SIG-M5 treated with dmso at 0.1 percent for 504 hours (cell line): ENCODE measurements around the gene LMO7.
"Not testable (repeated sequence)": the region's sequence is repeated elsewhere in the genome, so short reads cannot be mapped to it uniquely, and the experiment has no call there.

ENCODE experiments used
- DNase-seq: peaks from one replicate; lab custom pipeline; 2025; ENCODE audit not compliant: unreplicated experiment; lab: John Stamatoyannopoulos, UW

LMO7 gene

GRCh38 chr13:75645141-75645540 is 9.0 kb downstream of the LMO7 start:
- no peak for DNase-seq

GRCh38 chr13:75647126-75647784 is 11.1 kb downstream of the LMO7 start:
- no peak for DNase-seq

- no peak for DNase-seq
Observed at GRCh38 chr13:75648446-75648845, 12.3 kb downstream of the LMO7 start.

GRCh38 chr13:75651013-75651412 is 14.9 kb downstream of the LMO7 start:
- DNase-seq: no peak

GRCh38 chr13:75652726-75653125 is 16.6 kb downstream of the LMO7 start:
- no peak for DNase-seq

GRCh38 chr13:75656425-75656989 is 20.4 kb downstream of the LMO7 start:
- no peak for DNase-seq

- no peak for DNase-seq
Observed at GRCh38 chr13:75657111-75657510, 21.0 kb downstream of the LMO7 start.

GRCh38 chr13:75660694-75661093 is 24.6 kb downstream of the LMO7 start:
- no peak for DNase-seq

GRCh38 chr13:75661443-75661842 is 25.3 kb downstream of the LMO7 start:
- no peak for DNase-seq

- no peak for DNase-seq
Observed at GRCh38 chr13:75666646-75667351, 30.7 kb downstream of the LMO7 start.

- DNase-seq: no peak
Observed at GRCh38 chr13:75669706-75670105, 33.6 kb downstream of the LMO7 start.

- DNase-seq: no peak
Observed at GRCh38 chr13:75670496-75670895, 34.4 kb downstream of the LMO7 start.

- no peak for DNase-seq
Observed at GRCh38 chr13:75675421-75675820, 39.3 kb downstream of the LMO7 start.

- DNase-seq: no peak
Observed at GRCh38 chr13:75679459-75679858, 43.3 kb downstream of the LMO7 start.

- DNase-seq: not testable (repeated sequence)
Observed at GRCh38 chr13:75680251-75680650, 44.1 kb downstream of the LMO7 start.

GRCh38 chr13:75682326-75682725 is 46.2 kb downstream of the LMO7 start:
- no peak for DNase-seq

- peak; percentile 6 for DNase-seq
Observed at GRCh38 chr13:75685239-75685697, 49.1 kb downstream of the LMO7 start.

- DNase-seq: peak; percentile 18
Observed at GRCh38 chr13:75687150-75687763, 51.1 kb downstream of the LMO7 start.

- no peak for DNase-seq
Observed at GRCh38 chr13:75689686-75690085, 53.6 kb downstream of the LMO7 start.

GRCh38 chr13:75690607-75691006 is 54.5 kb downstream of the LMO7 start:
- no peak for DNase-seq

- DNase-seq: no peak
Observed at GRCh38 chr13:75691183-75691582, 55.1 kb downstream of the LMO7 start.

GRCh38 chr13:75693227-75693626 is 57.1 kb downstream of the LMO7 start:
- DNase-seq: no peak
